HEK293 (cell line): ENCODE data around the gene GAPDHS.

ENCODE experiments used
- HOXA7 ChIP-seq: sonication (generic); formaldehyde crosslinking; IDR thresholded peaks from 2 replicates; pipeline ENCODE4 v1.8.1; 2022; ENCODE audit warnings: missing genetic modification reagents, borderline replicate concordance
- MYNN ChIP-seq: fragments of 450-650 bp; formaldehyde crosslinking; IDR thresholded peaks from 2 replicates; pipeline ENCODE4 v1.5.1; 2016; ENCODE audit warnings: missing biosample characterization, missing genetic modification characterization, borderline replicate concordance
- PRDM4 ChIP-seq: fragments of 450-650 bp; formaldehyde crosslinking; IDR thresholded peaks from 2 replicates; pipeline ENCODE4 v1.5.1; 2017; ENCODE audit warnings: missing biosample characterization, missing genetic modification characterization
- SALL2 ChIP-seq: fragments of 450-650 bp; formaldehyde crosslinking; IDR thresholded peaks from 2 replicates; pipeline ENCODE4 v1.5.0; 2017; ENCODE audit warnings: missing biosample characterization, mild to moderate bottlenecking, missing genetic modification characterization, borderline replicate concordance
- SETDB1 ChIP-seq: IDR thresholded peaks from one replicate; pipeline ENCODE4 v1.6.1; 2017; ENCODE audit warnings: mild to moderate bottlenecking, low read length, moderate library complexity, mixed read lengths; ENCODE audit not compliant: insufficient read length
- ZBTB10 ChIP-seq: fragments of 450-650 bp; formaldehyde crosslinking; IDR thresholded peaks from 2 replicates; pipeline ENCODE4 v1.5.1; 2016; ENCODE audit warnings: missing biosample characterization, missing genetic modification characterization
- ZBTB20 ChIP-seq: fragments of 450-650 bp; formaldehyde crosslinking; IDR thresholded peaks from 2 replicates; pipeline ENCODE4 v1.5.1; 2016; ENCODE audit warnings: missing biosample characterization, missing genetic modification characterization
- ZBTB48 ChIP-seq: fragments of 450-650 bp; formaldehyde crosslinking; IDR thresholded peaks from 2 replicates; pipeline ENCODE4 v1.5.1; 2016; ENCODE audit warnings: missing biosample characterization, missing genetic modification characterization
- ZBTB8A ChIP-seq: fragments of 450-650 bp; formaldehyde crosslinking; IDR thresholded peaks from 2 replicates; pipeline ENCODE4 v1.5.1; 2016; ENCODE audit warnings: missing biosample characterization, missing genetic modification characterization
- ZFHX2 ChIP-seq: fragments of 450-650 bp; formaldehyde crosslinking; conservative IDR thresholded peaks from 2 replicates; pipeline ENCODE4 v1.5.1; 2016; ENCODE audit warnings: missing biosample characterization, missing genetic modification characterization
- ZIC2 ChIP-seq: fragments of 450-650 bp; formaldehyde crosslinking; IDR thresholded peaks from 2 replicates; pipeline ENCODE4 v1.5.1; 2016; ENCODE audit warnings: missing biosample characterization, missing genetic modification characterization
- ZNF112 ChIP-seq: fragments of 450-650 bp; formaldehyde crosslinking; IDR thresholded peaks from 2 replicates; pipeline ENCODE4 v1.5.0; 2017; ENCODE audit warnings: missing biosample characterization, missing genetic modification characterization
- ZNF169 ChIP-seq: fragments of 450-650 bp; formaldehyde crosslinking; IDR thresholded peaks from 2 replicates; pipeline ENCODE4 v1.5.1; 2016; ENCODE audit warnings: missing biosample characterization, missing genetic modification characterization
- ZNF18 ChIP-seq: fragments of 450-650 bp; formaldehyde crosslinking; IDR thresholded peaks from 2 replicates; pipeline ENCODE4 v1.5.1; 2016; ENCODE audit warnings: missing biosample characterization, missing genetic modification characterization
- ZNF221 ChIP-seq: fragments of 450-650 bp; formaldehyde crosslinking; IDR thresholded peaks from 2 replicates; pipeline ENCODE4 v1.5.1; 2017; ENCODE audit warnings: missing biosample characterization, missing genetic modification characterization, borderline replicate concordance
- ZNF248 ChIP-seq: fragments of 450-650 bp; formaldehyde crosslinking; IDR thresholded peaks from 2 replicates; pipeline ENCODE4 v1.5.1; 2017; ENCODE audit warnings: missing biosample characterization, missing genetic modification characterization
- ZNF280D ChIP-seq: fragments of 450-650 bp; formaldehyde crosslinking; IDR thresholded peaks from 2 replicates; pipeline ENCODE4 v1.5.1; 2016; ENCODE audit warnings: missing biosample characterization, missing genetic modification characterization
- ZNF366 ChIP-seq: fragments of 450-650 bp; formaldehyde crosslinking; conservative IDR thresholded peaks from 2 replicates; pipeline ENCODE4 v1.5.1; 2016; ENCODE audit warnings: missing biosample characterization, missing genetic modification characterization
- ZNF501 ChIP-seq: fragments of 450-650 bp; formaldehyde crosslinking; IDR thresholded peaks from 2 replicates; pipeline ENCODE4 v1.5.1; 2016; ENCODE audit warnings: missing biosample characterization, missing genetic modification characterization
- ZNF513 ChIP-seq: fragments of 450-650 bp; IDR thresholded peaks from 2 replicates; pipeline ENCODE4 v1.5.1; 2018; ENCODE audit warnings: missing biosample characterization, missing genetic modification characterization
- ZNF560 ChIP-seq: fragments of 450-650 bp; formaldehyde crosslinking; IDR thresholded peaks from 2 replicates; pipeline ENCODE4 v1.5.1; 2017; ENCODE audit warnings: missing biosample characterization, missing genetic modification characterization, borderline replicate concordance
- ZNF639 ChIP-seq: fragments of 450-650 bp; formaldehyde crosslinking; IDR thresholded peaks from 2 replicates; pipeline ENCODE4 v1.5.1; 2016; ENCODE audit warnings: missing biosample characterization, missing genetic modification characterization
- ZNF776 ChIP-seq: fragments of 450-650 bp; formaldehyde crosslinking; IDR thresholded peaks from 2 replicates; pipeline ENCODE4 v1.5.0; 2017; ENCODE audit warnings: missing biosample characterization, missing genetic modification characterization, borderline replicate concordance
- ZNF791 ChIP-seq: fragments of 450-650 bp; formaldehyde crosslinking; IDR thresholded peaks from 2 replicates; pipeline ENCODE4 v1.5.1; 2016; ENCODE audit warnings: missing biosample characterization, missing genetic modification characterization
- ZSCAN18 ChIP-seq: fragments of 450-650 bp; formaldehyde crosslinking; IDR thresholded peaks from 2 replicates; pipeline ENCODE4 v1.5.1; 2016; ENCODE audit warnings: missing biosample characterization, missing genetic modification characterization

GAPDHS gene

GRCh38 chr19:35509861-35510625 is 23.2 kb upstream of the GAPDHS start (continued):
- TF ChIP-seq ZNF169 (tag by site-specific recombination) (no peak), HOXA7 (CRISPR knock-in tag) (no peak), ZBTB8A (peak; percentile 64), ZIC2 (tag by site-specific recombination) (peak; percentile 77), ZNF248 (tag by site-specific recombination) (no peak), ZNF560 (tag by site-specific recombination) (no peak), MYNN (no peak), ZFHX2 (tag by site-specific recombination) (peak; percentile 88), ZBTB20 (peak; percentile 87), ZNF221 (tag by site-specific recombination) (peak; percentile 62; the same call in 1 of the 2 replicates), ZSCAN18 (tag by site-specific recombination) (peak; percentile 11; the same call in 1 of the 2 replicates), ZNF501 (tag by site-specific recombination) (peak; percentile 98), ZNF112 (tag by site-specific recombination) (no peak), PRDM4 (tag by site-specific recombination) (peak; percentile 56; the same call in 1 of the 2 replicates), ZNF513 (tag by site-specific recombination) (no peak), SETDB1 (no peak), ZNF791 (tag by site-specific recombination) (no peak), ZNF639 (tag by site-specific recombination) (peak; percentile 65), ZNF366 (tag by site-specific recombination) (peak; percentile 66), ZNF18 (peak; percentile 89), SALL2 (tag by site-specific recombination) (no peak), ZBTB10 (peak; percentile 97), ZBTB48 (tag by site-specific recombination) (peak; percentile 90), ZNF776 (tag by site-specific recombination) (no peak), ZNF280D (no peak; the same call in 1 of the 2 replicates)
